BLaER1 (cell line): ENCODE measurements around the gene ARPC1A.

Experiments
- H3K27ac ChIP-seq: shearing (Covaris generic); formaldehyde crosslinking; 2 replicates; pipeline ENCODE4 v1.8.1; 2022
- H3K27me3 ChIP-seq: shearing (Covaris generic); formaldehyde crosslinking; 2 replicates; pipeline ENCODE4 v1.8.1; 2022
- H3K36me3 ChIP-seq: shearing (Covaris generic); formaldehyde crosslinking; 2 replicates; pipeline ENCODE4 v1.8.1; 2022
- H3K4me1 ChIP-seq: shearing (Covaris generic); formaldehyde crosslinking; 2 replicates; pipeline ENCODE4 v1.8.1; 2022
- H3K4me2 ChIP-seq: shearing (Covaris generic); formaldehyde crosslinking; 2 replicates; pipeline ENCODE4 v1.8.1; 2022
- H3K4me3 ChIP-seq: shearing (Covaris generic); formaldehyde crosslinking; 2 replicates; pipeline ENCODE4 v1.8.1; 2022
- H3K9ac ChIP-seq: shearing (Covaris generic); formaldehyde crosslinking; 2 replicates; pipeline ENCODE4 v1.8.1; 2022
- H3K9me3 ChIP-seq: shearing (Covaris generic); formaldehyde crosslinking; 2 replicates; pipeline ENCODE4 v1.8.1; 2022
- H4K20me1 ChIP-seq: shearing (Covaris generic); formaldehyde crosslinking; 2 replicates; pipeline ENCODE4 v1.8.1; 2022
- Cebpa-rat ChIP-seq: shearing (Covaris generic); IDR thresholded peaks from 2 replicates; pipeline ENCODE4 v1.8.1; 2022

The ARPC1A gene

GRCh38 chr7:99296471-99296870 is 29.2 kb upstream of the ARPC1A start:
- no peak overlapping the region for H3K9ac ChIP-seq
- no peak overlapping the region for H3K4me2 ChIP-seq
- H3K27ac ChIP-seq: no peak overlapping the region
- no peaks in the 10 kb centered on the region for H3K36me3 ChIP-seq
- H3K9me3 ChIP-seq: no peaks in the 10 kb centered on the region
- H3K27me3 ChIP-seq: no peaks in the 10 kb centered on the region
- no peak overlapping the region for H3K4me3 ChIP-seq
- no peaks in the 10 kb centered on the region for H4K20me1 ChIP-seq
- no peak for TF ChIP-seq Cebpa-rat
- H3K4me1 ChIP-seq: peaks cover 3% of the 10 kb centered on the region

GRCh38 chr7:99301496-99301895 is 24.2 kb upstream of the ARPC1A start:
- Histone ChIP-seq H3K4me2 (no peak overlapping the region), H3K9ac (no peak overlapping the region; the same call in 1 of the 2 replicates), H3K27me3 (no peaks in the 10 kb centered on the region), H3K36me3 (no peaks in the 10 kb centered on the region), H3K4me1 (peaks cover 31% of the 10 kb centered on the region), H3K4me3 (no peak overlapping the region), H4K20me1 (no peaks in the 10 kb centered on the region), H3K9me3 (no peaks in the 10 kb centered on the region), H3K27ac (no peak overlapping the region)
- TF ChIP-seq Cebpa-rat: no peak

GRCh38 chr7:99305473-99306260 is 20.0 kb upstream of the ARPC1A start:
- TF ChIP-seq Cebpa-rat: no peak
- no peak overlapping the region for H3K27ac ChIP-seq

GRCh38 chr7:99308461-99309074 is 17.1 kb upstream of the ARPC1A start:
- Histone ChIP-seq H3K27ac (peak overlapping the region; percentile 23; the same call in 1 of the 2 replicates), H3K9ac (no peak overlapping the region), H3K4me1 (peaks cover 51% of the 10 kb centered on the region), H4K20me1 (no peaks in the 10 kb centered on the region), H3K4me3 (no peak overlapping the region), H3K36me3 (no peaks in the 10 kb centered on the region), H3K4me2 (peak overlapping the region; percentile 77), H3K9me3 (peaks cover 17% of the 10 kb centered on the region), H3K27me3 (no peaks in the 10 kb centered on the region)
- no peak for TF ChIP-seq Cebpa-rat

More at GRCh38 chr7:99305473-99306260, 20.0 kb upstream of the ARPC1A start:
- H3K27me3 ChIP-seq: no peaks in the 10 kb centered on the region
- no peak overlapping the region for H3K4me3 ChIP-seq
- no peaks in the 10 kb centered on the region for H4K20me1 ChIP-seq
- peak overlapping the region; percentile 77; the same call in 1 of the 2 replicates for H3K4me2 ChIP-seq
- no peaks in the 10 kb centered on the region for H3K36me3 ChIP-seq
- peaks cover 57% of the 10 kb centered on the region for H3K4me1 ChIP-seq
- H3K9me3 ChIP-seq: peaks cover 17% of the 10 kb centered on the region
- no peak overlapping the region for H3K9ac ChIP-seq

- no peaks in the 10 kb centered on the region for H3K36me3 ChIP-seq
- no peak overlapping the region for H3K27ac ChIP-seq
- TF ChIP-seq Cebpa-rat: no peak
- no peak overlapping the region for H3K9ac ChIP-seq
- H3K4me1 ChIP-seq: peaks cover 51% of the 10 kb centered on the region
- H4K20me1 ChIP-seq: no peaks in the 10 kb centered on the region
- no peak overlapping the region for H3K4me3 ChIP-seq
- no peak overlapping the region for H3K4me2 ChIP-seq
- H3K27me3 ChIP-seq: no peaks in the 10 kb centered on the region
- H3K9me3 ChIP-seq: peaks cover 17% of the 10 kb centered on the region
Measured at GRCh38 chr7:99309111-99309510, 16.6 kb upstream of the ARPC1A start.

- no peaks in the 10 kb centered on the region for H3K27me3 ChIP-seq
- no peak overlapping the region for H3K27ac ChIP-seq
- no peak overlapping the region for H3K4me2 ChIP-seq
- no peaks in the 10 kb centered on the region for H4K20me1 ChIP-seq
- H3K9ac ChIP-seq: no peak overlapping the region
- H3K4me3 ChIP-seq: no peak overlapping the region
- H3K36me3 ChIP-seq: no peaks in the 10 kb centered on the region
- TF ChIP-seq Cebpa-rat: no peak
- H3K9me3 ChIP-seq: peaks cover 17% of the 10 kb centered on the region
- peaks cover 51% of the 10 kb centered on the region for H3K4me1 ChIP-seq
Measured at GRCh38 chr7:99310004-99310403, 15.7 kb upstream of the ARPC1A start.

- Histone ChIP-seq H3K4me3 (no peak overlapping the region), H3K9ac (no peak overlapping the region), H3K9me3 (peaks cover 17% of the 10 kb centered on the region), H3K27ac (no peak overlapping the region), H3K27me3 (no peaks in the 10 kb centered on the region), H3K4me1 (peaks cover 36% of the 10 kb centered on the region), H3K36me3 (no peaks in the 10 kb centered on the region), H3K4me2 (no peak overlapping the region), H4K20me1 (no peaks in the 10 kb centered on the region)
- no peak for TF ChIP-seq Cebpa-rat
Measured at GRCh38 chr7:99311702-99312101, 14.0 kb upstream of the ARPC1A start.

GRCh38 chr7:99312316-99313203 is 13.1 kb upstream of the ARPC1A start:
- H3K27me3 ChIP-seq: no peaks in the 10 kb centered on the region
- H3K9ac ChIP-seq: no peak overlapping the region; the same call in 1 of the 2 replicates
- peaks cover 17% of the 10 kb centered on the region for H3K9me3 ChIP-seq
- TF ChIP-seq Cebpa-rat: no peak
- H3K4me2 ChIP-seq: peak overlapping the region; percentile 12; the same call in 1 of the 2 replicates
- peak overlapping the region; percentile 11; the same call in 1 of the 2 replicates for H3K27ac ChIP-seq
- peaks cover 27% of the 10 kb centered on the region for H3K4me1 ChIP-seq
- H4K20me1 ChIP-seq: no peaks in the 10 kb centered on the region
- no peaks in the 10 kb centered on the region for H3K36me3 ChIP-seq
- no peak overlapping the region for H3K4me3 ChIP-seq

GRCh38 chr7:99313204-99313573 is 12.5 kb upstream of the ARPC1A start:
- no peak overlapping the region for H3K27ac ChIP-seq
- H3K4me1 ChIP-seq: peaks cover 21% of the 10 kb centered on the region
- H3K9me3 ChIP-seq: peaks cover 17% of the 10 kb centered on the region
- no peak overlapping the region; the same call in 1 of the 2 replicates for H3K9ac ChIP-seq
- no peaks in the 10 kb centered on the region for H3K36me3 ChIP-seq
- H4K20me1 ChIP-seq: no peaks in the 10 kb centered on the region
- H3K4me2 ChIP-seq: no peak overlapping the region
- no peak overlapping the region for H3K4me3 ChIP-seq
- no peak for TF ChIP-seq Cebpa-rat
- H3K27me3 ChIP-seq: no peaks in the 10 kb centered on the region
